HG03439 (cell line): ENCODE measurements around the gene GPATCH2.

Source experiments
- ATAC-seq: cut with Tn5 transposase; IDR thresholded peaks from one replicate; pipeline ENCODE4 v1.9.1; 2021; ENCODE audit warnings: mild to moderate bottlenecking, moderate library complexity; ENCODE audit not compliant: unreplicated experiment

GPATCH2 gene

DNA sequence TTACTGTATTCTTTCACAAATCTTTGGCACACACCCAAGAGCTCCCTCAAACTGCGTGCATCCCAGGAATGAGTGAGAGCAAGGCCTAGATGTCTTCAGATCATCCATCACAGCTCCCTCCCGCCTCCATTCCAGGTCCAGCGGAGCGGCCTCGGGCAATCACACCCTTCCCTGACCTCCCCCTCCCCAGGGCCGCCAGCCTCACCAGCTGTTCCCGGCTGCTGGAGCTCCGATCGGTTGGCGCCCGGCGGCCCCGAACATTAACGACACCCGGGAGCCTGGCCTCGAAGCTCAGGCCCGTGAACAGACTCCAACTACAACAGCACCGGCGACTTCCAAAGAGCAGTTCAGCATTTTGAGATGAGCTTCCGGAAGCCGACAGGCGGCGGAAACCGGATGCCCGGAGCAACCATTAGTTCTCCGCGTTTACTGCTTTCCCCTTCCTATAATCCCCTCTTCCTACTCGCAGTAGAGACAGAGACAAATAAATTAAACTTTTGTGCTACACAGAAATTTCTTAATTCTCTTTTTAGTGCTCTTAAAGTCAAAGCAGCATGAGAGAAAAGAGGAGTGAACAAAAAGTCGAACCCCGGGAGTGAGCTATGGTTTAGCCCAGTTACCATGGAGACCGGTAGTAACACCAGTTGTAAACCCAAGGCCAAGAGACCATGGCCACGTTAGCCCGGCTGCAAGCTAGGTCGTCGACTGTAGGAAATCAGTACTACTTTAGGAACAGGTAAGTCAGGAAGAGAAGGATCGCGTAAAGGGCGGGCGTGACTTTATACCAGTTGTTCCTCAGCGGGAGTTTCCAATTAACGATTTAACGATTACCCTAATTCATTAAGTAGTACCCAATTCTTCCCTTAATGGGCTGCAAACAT is at the start of gene GPATCH2, which contains the start of gene SPATA17:
Gene GPATCH2, minus strand, starts transcription at position 380 of the 881 bp plus-strand sequence. Its CDS starts 119 bp downstream, at position 261.
Gene SPATA17, plus strand, starts transcription at position 634 of the 881 bp plus-strand sequence. Its CDS starts 35 bp downstream, at position 669.
- peak; percentile 99 for ATAC-seq

- ATAC-seq: no peak
These were observed 43.3 kb upstream of the GPATCH2 start for GRCh38 chr1:217674028-217674729.

GRCh38 chr1:217673387-217673786 is 42.5 kb upstream of the GPATCH2 start:
- ATAC-seq: no peak

DNA sequence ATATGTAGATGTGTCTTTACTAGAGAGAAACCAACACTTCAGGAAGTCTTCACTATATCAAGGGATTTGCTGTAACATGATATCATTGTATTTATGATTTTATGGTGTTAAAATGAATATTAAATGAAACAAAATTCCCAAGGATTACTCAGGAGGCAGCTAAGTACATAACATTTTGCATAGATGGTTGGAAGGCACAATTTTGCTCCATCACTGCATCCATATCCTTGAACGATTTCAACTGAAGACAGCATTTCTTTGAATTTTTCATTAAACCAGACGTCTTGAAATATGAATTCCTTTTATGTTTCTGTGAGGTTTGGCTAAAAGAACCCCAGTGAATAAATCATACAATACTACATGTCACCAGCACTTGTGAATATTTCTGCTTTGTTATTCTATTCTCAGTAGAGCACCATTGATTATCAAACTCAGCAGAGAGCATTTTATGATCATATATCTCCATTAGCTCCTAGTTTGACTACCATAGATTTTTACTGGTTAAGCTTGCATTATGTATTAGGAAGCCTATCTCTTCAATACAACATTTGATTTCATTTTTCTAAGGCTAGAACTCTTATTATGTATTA is 37.6 kb upstream of the GPATCH2 start:
- no peak for ATAC-seq

DNA sequence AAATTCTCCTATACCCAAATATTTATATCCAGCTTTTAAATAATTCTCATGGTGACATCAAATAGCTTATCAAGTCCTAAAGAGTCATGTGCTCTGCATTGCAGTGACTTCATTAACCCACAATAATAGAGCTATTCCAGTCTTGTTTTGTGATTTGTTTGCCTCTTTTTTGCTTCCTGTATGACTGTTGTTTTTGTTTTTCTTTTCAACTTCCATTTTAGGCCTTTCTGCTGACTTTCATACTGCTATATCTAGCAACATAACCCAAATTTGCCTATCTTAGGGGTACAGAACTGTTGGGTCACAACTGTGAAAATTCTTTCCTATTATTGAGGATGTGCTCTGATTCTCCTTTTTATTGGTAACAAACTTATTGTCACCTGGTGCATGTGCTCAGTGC is 30.5 kb upstream of the GPATCH2 start:
- ATAC-seq: no peak

- ATAC-seq: no peak
These were observed 29.6 kb upstream of the GPATCH2 start for GRCh38 chr1:217660353-217661062.

- ATAC-seq: no peak
These were observed 19.8 kb upstream of the GPATCH2 start for GRCh38 chr1:217650674-217651073.

GRCh38 chr1:217647791-217648190 is 16.9 kb upstream of the GPATCH2 start:
- ATAC-seq: no peak

- ATAC-seq: no peak
These were observed 11.6 kb upstream of the GPATCH2 start for GRCh38 chr1:217642455-217642854.

DNA sequence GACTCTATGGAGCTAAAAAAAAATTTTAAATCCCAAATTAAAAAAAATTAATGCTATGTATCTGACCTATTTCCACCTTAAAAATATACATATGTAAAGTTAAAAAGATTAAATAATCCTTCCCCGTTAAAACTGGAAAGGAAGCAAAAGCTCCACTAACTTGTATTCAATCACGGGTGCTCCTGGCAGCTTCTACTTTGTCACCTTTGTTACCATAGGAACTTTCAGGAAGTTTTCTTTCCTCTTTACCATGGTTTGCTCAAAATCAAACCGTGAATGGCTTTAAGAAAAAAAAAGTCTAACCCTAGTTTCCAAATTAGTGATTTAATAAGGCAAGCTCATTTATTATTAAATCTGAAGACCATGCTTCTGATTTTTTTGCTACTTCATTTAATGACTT is 3.5 kb downstream of the GPATCH2 start:
- ATAC-seq: no peak

DNA sequence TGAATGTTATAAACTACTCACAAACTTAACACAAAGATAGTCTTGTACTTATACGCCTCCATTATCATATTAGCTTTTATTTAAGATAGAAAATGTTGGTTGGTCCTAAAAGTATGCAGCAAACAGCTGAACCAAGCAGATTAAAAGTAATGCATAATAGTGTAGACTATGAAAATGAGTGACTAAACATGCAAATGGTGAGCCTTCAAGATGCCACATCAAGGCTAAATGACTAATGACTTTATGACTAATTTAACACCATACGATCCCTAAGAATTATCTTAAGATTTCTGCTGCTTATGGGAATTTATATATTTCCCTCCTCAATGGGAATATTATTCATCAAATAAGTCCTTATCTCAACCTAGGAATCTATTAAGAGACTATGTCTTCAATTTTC is 4.6 kb downstream of the GPATCH2 start:
- ATAC-seq: no peak

GRCh38 chr1:217622042-217622441 is 8.8 kb downstream of the GPATCH2 start:
- ATAC-seq: no peak

DNA sequence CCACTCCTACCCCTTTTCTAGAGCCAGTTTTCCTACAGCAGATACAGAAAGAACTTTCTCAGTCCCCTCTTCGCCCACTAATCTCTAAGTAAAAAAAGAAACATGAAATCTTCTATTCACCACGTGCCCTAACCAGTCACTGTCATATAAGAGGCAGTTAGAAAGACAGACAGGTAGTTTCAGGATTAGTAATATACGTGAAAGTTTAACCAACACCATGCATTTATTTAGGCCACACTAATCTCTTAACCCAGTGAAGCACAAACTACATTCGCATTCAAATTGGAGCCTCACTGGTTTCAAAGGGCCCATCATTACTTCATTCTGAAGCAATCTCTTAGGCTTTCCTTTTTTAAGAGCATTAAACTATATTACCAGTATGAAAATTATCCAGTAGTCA is 10.1 kb downstream of the GPATCH2 start:
- ATAC-seq: peak; percentile 100

DNA sequence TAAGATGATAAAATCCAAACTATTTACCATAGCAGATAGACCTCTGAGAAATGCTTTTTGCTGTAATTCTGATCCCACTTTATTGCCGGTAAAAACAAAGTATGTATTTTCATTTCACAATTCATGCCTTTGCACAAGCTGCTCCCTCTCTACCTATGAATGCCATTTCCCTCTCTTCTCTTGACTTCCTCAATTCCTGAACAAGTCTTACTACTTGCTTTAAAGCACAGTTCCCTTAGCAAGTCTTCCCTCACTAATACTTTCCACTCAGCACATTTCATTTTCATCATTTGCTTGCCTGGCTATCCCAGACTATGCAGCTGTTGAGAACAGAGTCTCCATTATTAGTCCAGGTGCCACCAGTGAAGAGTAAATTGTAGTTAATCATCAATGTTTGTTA is 13.8 kb downstream of the GPATCH2 start:
- ATAC-seq: no peak

GRCh38 chr1:217614200-217614712 is 16.6 kb downstream of the GPATCH2 start:
- no peak for ATAC-seq

- no peak for ATAC-seq
These were observed 25.5 kb downstream of the GPATCH2 start for GRCh38 chr1:217605390-217605789.

DNA sequence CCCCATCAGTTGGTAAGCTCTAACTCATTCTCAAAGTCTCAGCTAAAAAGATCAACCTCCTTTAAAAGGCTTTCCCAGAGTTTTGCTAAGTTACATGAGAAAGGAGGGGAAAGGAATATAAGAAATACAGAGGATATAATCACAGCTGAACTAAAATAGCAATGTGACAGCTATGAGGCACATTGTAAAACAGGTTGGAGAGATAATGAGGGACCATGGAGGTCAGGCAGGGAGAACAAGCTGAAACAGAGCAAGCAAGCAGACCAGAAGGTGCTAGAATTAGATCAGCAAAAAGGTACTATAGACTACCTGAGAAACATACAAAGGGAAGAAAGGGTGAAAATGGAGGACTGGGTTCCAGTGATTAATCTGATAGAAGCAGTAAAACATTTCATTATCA is 28.5 kb downstream of the GPATCH2 start:
- no peak for ATAC-seq

DNA sequence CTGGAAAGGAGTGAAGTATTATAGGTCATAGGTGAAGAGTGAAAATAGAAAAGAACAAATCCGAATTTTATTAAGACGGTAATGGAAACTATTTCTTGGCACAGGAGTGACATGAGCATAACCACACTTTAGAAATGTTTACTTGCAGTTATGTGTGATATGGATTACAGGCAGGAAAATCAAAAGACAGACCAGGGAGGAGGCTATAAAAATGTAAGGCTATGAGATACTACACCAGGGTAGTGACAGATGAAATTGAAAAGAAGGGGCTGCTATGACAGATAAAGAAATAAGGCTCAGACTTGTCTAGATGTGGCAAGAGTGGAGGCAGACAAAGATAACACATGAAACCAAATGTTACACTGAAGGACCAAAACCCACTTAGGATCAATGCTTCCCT is 31.7 kb downstream of the GPATCH2 start:
- ATAC-seq: no peak

GRCh38 chr1:217590598-217590997 is 40.3 kb downstream of the GPATCH2 start:
- no peak for ATAC-seq

DNA sequence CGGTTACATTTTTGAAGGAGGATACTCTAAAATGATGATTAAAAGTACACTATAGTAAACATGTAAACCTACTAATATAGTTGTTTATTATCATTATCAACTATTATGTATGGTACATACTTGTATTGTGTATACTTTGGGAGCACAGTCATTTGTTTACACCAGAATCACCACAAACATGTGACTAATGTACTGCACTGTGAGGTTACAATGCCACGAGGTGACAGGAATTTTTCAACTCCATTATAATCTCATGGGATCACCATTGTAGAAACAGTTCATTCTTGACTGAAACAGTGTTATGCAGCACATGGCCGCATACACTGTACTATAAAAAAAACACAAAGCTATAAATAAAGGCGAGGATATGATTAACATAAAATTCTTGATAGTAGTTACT is 44.3 kb downstream of the GPATCH2 start:
- no peak for ATAC-seq

GRCh38 chr1:217585577-217585976 is 45.3 kb downstream of the GPATCH2 start:
- no peak for ATAC-seq
